ENCODE measurements around the gene ZNF524. TPM values are rescaled to one million over a fixed set of nuclear protein-coding genes. Genes with fewer than 3 reads are reported as not detected.

ZNF524 gene
- total RNA-seq, 1 experiment from 2014 or later = 8.4 TPM

- no peaks in the 10 kb centered on the region for H3K9me2 ChIP-seq (replicated peaks; ENCODE audit: insufficient read depth, low read length)
- peak overlapping the region; percentile 93 for H3K4me2 ChIP-seq (ENCODE audit: low read depth, low read length, poor library complexity, severe bottlenecking)
- H3K27me3 ChIP-seq (ENCODE audit: low read length) = no peaks in the 10 kb centered on the region
- H4K20me1 ChIP-seq (ENCODE audit: insufficient read depth, low read depth, low read length) = no peaks in the 10 kb centered on the region; the same call in 1 of the 2 replicates
- H3K9ac ChIP-seq (ENCODE audit: low read length) = peak overlapping the region; percentile 99
- peak; percentile 88 for DNase-seq
- H3K4me1 ChIP-seq (ENCODE audit: low read length) = peaks cover 52% of the 10 kb centered on the region
- peak overlapping the region; percentile 95 for H3K4me3 ChIP-seq (ENCODE audit: low read length)
- H2AFZ ChIP-seq (ENCODE audit: low read length) = no peak overlapping the region
- H3K79me2 ChIP-seq (ENCODE audit: low read length) = peaks cover 66% of the 10 kb centered on the region
- H3K27ac ChIP-seq (ENCODE audit: low read length) = peak overlapping the region; percentile 96
- peaks cover 22% of the 10 kb centered on the region for H3K36me3 ChIP-seq (ENCODE audit: insufficient read depth, low read length)
- H3K9me3 ChIP-seq (ENCODE audit: low read length) = no peaks in the 10 kb centered on the region
Measured at GRCh38 chr19:55641426-55642152, 41.5 kb downstream of the ZNF524 start.

DNA sequence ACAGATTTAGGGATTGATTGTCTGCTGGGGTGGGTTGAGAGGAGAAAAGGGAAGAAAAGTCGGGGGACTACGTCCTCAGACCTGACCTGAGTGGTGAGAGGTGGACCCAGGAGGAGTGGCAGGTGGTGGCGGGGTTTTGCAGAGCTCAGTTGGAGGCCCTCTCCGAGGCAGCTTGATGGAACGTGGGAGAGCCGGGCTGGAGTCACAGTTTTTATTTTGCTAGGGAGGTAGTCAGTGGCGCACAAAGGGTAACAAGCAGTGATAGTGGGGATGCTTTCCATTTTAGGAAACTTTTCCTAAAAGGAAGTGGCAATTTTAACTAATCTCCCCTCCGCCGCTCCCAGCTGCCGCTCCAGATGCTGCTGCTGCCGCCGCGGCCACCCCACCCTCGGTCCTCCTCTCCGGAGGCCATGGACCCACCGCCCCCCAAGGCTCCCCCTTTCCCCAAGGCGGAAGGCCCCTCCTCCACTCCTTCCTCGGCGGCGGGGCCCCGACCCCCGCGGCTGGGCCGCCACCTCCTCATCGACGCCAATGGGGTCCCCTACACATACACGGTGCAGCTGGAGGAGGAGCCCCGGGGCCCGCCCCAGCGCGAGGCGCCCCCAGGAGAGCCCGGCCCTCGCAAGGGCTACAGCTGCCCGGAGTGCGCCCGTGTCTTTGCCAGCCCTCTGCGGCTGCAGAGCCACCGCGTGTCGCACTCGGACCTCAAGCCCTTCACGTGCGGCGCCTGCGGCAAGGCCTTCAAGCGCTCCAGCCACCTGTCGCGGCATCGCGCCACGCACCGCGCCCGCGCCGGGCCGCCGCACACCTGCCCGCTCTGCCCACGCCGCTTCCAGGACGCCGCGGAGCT lies 42.3 kb downstream of the ZNF524 start:
- H3K36me3 ChIP-seq (ENCODE audit: insufficient read depth, low read length) = peaks cover 22% of the 10 kb centered on the region
- H3K27me3 ChIP-seq (ENCODE audit: low read length) = no peaks in the 10 kb centered on the region
- H4K20me1 ChIP-seq (ENCODE audit: insufficient read depth, low read depth, low read length) = no peaks in the 10 kb centered on the region; the same call in 1 of the 2 replicates
- H3K27ac ChIP-seq (ENCODE audit: low read length) = peak overlapping the region; percentile 96
- no peak overlapping the region for H2AFZ ChIP-seq (ENCODE audit: low read length)
- peak overlapping the region; percentile 93 for H3K4me2 ChIP-seq (ENCODE audit: low read depth, low read length, poor library complexity, severe bottlenecking)
- peak overlapping the region; percentile 99 for H3K9ac ChIP-seq (ENCODE audit: low read length)
- peaks cover 58% of the 10 kb centered on the region for H3K79me2 ChIP-seq (ENCODE audit: low read length)
- H3K9me3 ChIP-seq (ENCODE audit: low read length) = no peaks in the 10 kb centered on the region
- no peaks in the 10 kb centered on the region for H3K9me2 ChIP-seq (replicated peaks; ENCODE audit: insufficient read depth, low read length)
- peak overlapping the region; percentile 95 for H3K4me3 ChIP-seq (ENCODE audit: low read length)
- DNase-seq = peak; percentile 90
- H3K4me1 ChIP-seq (ENCODE audit: low read length) = peaks cover 55% of the 10 kb centered on the region

GRCh38 chr19:55643003-55643886 lies 43.2 kb downstream of the ZNF524 start, which contains the start of gene ZNF581:
ZNF581 (plus strand) TSS chr19:55643649; CDS start chr19:55644572, 923 bp downstream.
- Histone ChIP-seq H3K4me2 (ENCODE audit: low read depth, low read length, poor library complexity, severe bottlenecking) (peak within 1 kb of the TSS; percentile 93), H3K9me2 (replicated peaks; ENCODE audit: insufficient read depth, low read length) (no peaks in the 10 kb centered on the region), H3K79me2 (ENCODE audit: low read length) (peaks cover 51% of the 10 kb centered on the region), H2AFZ (ENCODE audit: low read length) (no peak within 1 kb of the TSS), H3K4me3 (ENCODE audit: low read length) (peak within 1 kb of the TSS; percentile 95), H4K20me1 (ENCODE audit: insufficient read depth, low read depth, low read length) (no peaks in the 10 kb centered on the region; the same call in 1 of the 2 replicates), H3K9ac (ENCODE audit: low read length) (peak within 1 kb of the TSS; percentile 99), H3K36me3 (ENCODE audit: insufficient read depth, low read length) (peaks cover 18% of the 10 kb centered on the region), H3K4me1 (ENCODE audit: low read length) (peaks cover 59% of the 10 kb centered on the region), H3K27ac (ENCODE audit: low read length) (peak within 1 kb of the TSS; percentile 96), H3K27me3 (ENCODE audit: low read length) (no peaks in the 10 kb centered on the region), H3K9me3 (ENCODE audit: low read length) (no peaks in the 10 kb centered on the region)
- peak; percentile 97 for DNase-seq

DNA sequence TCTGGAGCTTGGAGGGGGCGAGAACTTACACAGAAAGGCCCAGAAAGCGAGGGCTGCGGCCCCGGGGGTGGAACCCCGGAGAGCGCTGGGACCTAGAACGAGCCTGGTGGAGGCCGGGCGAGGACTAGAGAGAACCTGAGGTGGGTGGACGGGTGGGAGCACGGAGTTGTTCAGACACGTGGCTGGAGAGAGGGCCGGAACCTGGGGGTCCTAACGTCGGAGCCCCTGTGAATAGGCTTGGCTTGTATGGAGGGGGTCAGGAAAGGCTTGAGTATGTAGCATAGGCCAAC lies 43.7 kb downstream of the ZNF524 start:
- peaks cover 15% of the 10 kb centered on the region for H3K36me3 ChIP-seq (ENCODE audit: insufficient read depth, low read length)
- peak overlapping the region; percentile 96 for H3K27ac ChIP-seq (ENCODE audit: low read length)
- H3K79me2 ChIP-seq (ENCODE audit: low read length) = peaks cover 54% of the 10 kb centered on the region
- H3K4me1 ChIP-seq (ENCODE audit: low read length) = peaks cover 64% of the 10 kb centered on the region
- H3K9ac ChIP-seq (ENCODE audit: low read length) = peak overlapping the region; percentile 99
- H4K20me1 ChIP-seq (ENCODE audit: insufficient read depth, low read depth, low read length) = no peaks in the 10 kb centered on the region; the same call in 1 of the 2 replicates
- no peaks in the 10 kb centered on the region for H3K9me3 ChIP-seq (ENCODE audit: low read length)
- no peak overlapping the region for H2AFZ ChIP-seq (ENCODE audit: low read length)
- peak overlapping the region; percentile 95 for H3K4me3 ChIP-seq (ENCODE audit: low read length)
- H3K4me2 ChIP-seq (ENCODE audit: low read depth, low read length, poor library complexity, severe bottlenecking) = peak overlapping the region; percentile 93
- no peaks in the 10 kb centered on the region for H3K9me2 ChIP-seq (replicated peaks; ENCODE audit: insufficient read depth, low read length)
- no peak for DNase-seq
- no peaks in the 10 kb centered on the region for H3K27me3 ChIP-seq (ENCODE audit: low read length)

- peak; percentile 67 for DNase-seq
- peaks cover 58% of the 10 kb centered on the region for H3K79me2 ChIP-seq (ENCODE audit: low read length)
- peak overlapping the region; percentile 99 for H3K9ac ChIP-seq (ENCODE audit: low read length)
- peak overlapping the region; percentile 93 for H3K4me2 ChIP-seq (ENCODE audit: low read depth, low read length, poor library complexity, severe bottlenecking)
- no peaks in the 10 kb centered on the region; the same call in 1 of the 2 replicates for H4K20me1 ChIP-seq (ENCODE audit: insufficient read depth, low read depth, low read length)
- H2AFZ ChIP-seq (ENCODE audit: low read length) = no peak overlapping the region
- H3K9me2 ChIP-seq (replicated peaks; ENCODE audit: insufficient read depth, low read length) = no peaks in the 10 kb centered on the region
- peak overlapping the region; percentile 96 for H3K27ac ChIP-seq (ENCODE audit: low read length)
- peaks cover 15% of the 10 kb centered on the region for H3K36me3 ChIP-seq (ENCODE audit: insufficient read depth, low read length)
- no peaks in the 10 kb centered on the region for H3K27me3 ChIP-seq (ENCODE audit: low read length)
- no peaks in the 10 kb centered on the region for H3K9me3 ChIP-seq (ENCODE audit: low read length)
- peaks cover 66% of the 10 kb centered on the region for H3K4me1 ChIP-seq (ENCODE audit: low read length)
- peak overlapping the region; percentile 95 for H3K4me3 ChIP-seq (ENCODE audit: low read length)
Measured at GRCh38 chr19:55644191-55644833, 44.2 kb downstream of the ZNF524 start.

GRCh38 chr19:55644842-55645511 lies 44.9 kb downstream of the ZNF524 start:
- Histone ChIP-seq H3K36me3 (ENCODE audit: insufficient read depth, low read length) (peaks cover 15% of the 10 kb centered on the region), H3K27me3 (ENCODE audit: low read length) (no peaks in the 10 kb centered on the region), H3K4me1 (ENCODE audit: low read length) (peaks cover 65% of the 10 kb centered on the region), H3K4me3 (ENCODE audit: low read length) (peak overlapping the region; percentile 95), H3K27ac (ENCODE audit: low read length) (peak overlapping the region; percentile 96), H4K20me1 (ENCODE audit: insufficient read depth, low read depth, low read length) (no peaks in the 10 kb centered on the region; the same call in 1 of the 2 replicates), H3K9me3 (ENCODE audit: low read length) (no peaks in the 10 kb centered on the region), H3K9ac (ENCODE audit: low read length) (peak overlapping the region; percentile 99), H3K9me2 (replicated peaks; ENCODE audit: insufficient read depth, low read length) (no peaks in the 10 kb centered on the region), H3K4me2 (ENCODE audit: low read depth, low read length, poor library complexity, severe bottlenecking) (peak overlapping the region; percentile 93), H3K79me2 (ENCODE audit: low read length) (peaks cover 61% of the 10 kb centered on the region), H2AFZ (ENCODE audit: low read length) (no peak overlapping the region)
- DNase-seq = peak; percentile 83

GRCh38 chr19:55645512-55645881 lies 45.4 kb downstream of the ZNF524 start:
- Histone ChIP-seq H4K20me1 (ENCODE audit: insufficient read depth, low read depth, low read length) (no peaks in the 10 kb centered on the region; the same call in 1 of the 2 replicates), H3K4me2 (ENCODE audit: low read depth, low read length, poor library complexity, severe bottlenecking) (peak overlapping the region; percentile 93), H3K36me3 (ENCODE audit: insufficient read depth, low read length) (peaks cover 15% of the 10 kb centered on the region), H3K9ac (ENCODE audit: low read length) (peak overlapping the region; percentile 99), H3K4me3 (ENCODE audit: low read length) (peak overlapping the region; percentile 95), H3K9me3 (ENCODE audit: low read length) (no peaks in the 10 kb centered on the region), H2AFZ (ENCODE audit: low read length) (no peak overlapping the region), H3K27ac (ENCODE audit: low read length) (peak overlapping the region; percentile 96), H3K79me2 (ENCODE audit: low read length) (peaks cover 61% of the 10 kb centered on the region), H3K27me3 (ENCODE audit: low read length) (no peaks in the 10 kb centered on the region), H3K9me2 (replicated peaks; ENCODE audit: insufficient read depth, low read length) (no peaks in the 10 kb centered on the region), H3K4me1 (ENCODE audit: low read length) (peaks cover 59% of the 10 kb centered on the region)
- no peak for DNase-seq

Measured in Karpas-422 (cell line).